ENCODE results near the gene OR2T11. TPM values are rescaled to one million over a fixed set of nuclear protein-coding genes. Genes with fewer than 3 reads are reported as not detected.
"Not testable (repeated sequence)": the region's sequence is repeated elsewhere in the genome, so short reads cannot be mapped to it uniquely, and the experiment has no call there.

The OR2T11 gene
- total RNA-seq, 1 experiment from 2014 or later, result not detected

- BruUV-seq (replicated peaks); DNase-seq; H3K9ac ChIP-seq (ENCODE audit: low read length); H3K4me3 ChIP-seq (ENCODE audit: low read length); H3K36me3 ChIP-seq (ENCODE audit: low read depth, low read length); H3K27ac ChIP-seq (ENCODE audit: low read length); H4K20me1 ChIP-seq (ENCODE audit: low read length); H3K79me2 ChIP-seq (ENCODE audit: low read length); intact Hi-C loops (cut with micrococcal nuclease); H3F3A ChIP-seq (ENCODE audit: low read length, unreplicated experiment); H3K4me1 ChIP-seq (ENCODE audit: insufficient read depth, low read length); H3K9me2 ChIP-seq (replicated peaks; ENCODE audit: low read length); H3K27me3 ChIP-seq (ENCODE audit: low read length); CTCF ChIA-PET; ATAC-seq; H2AFZ ChIP-seq (ENCODE audit: low read length); H3K9me3 ChIP-seq (ENCODE audit: low read length); POLR2A ChIA-PET (ENCODE audit: unreplicated experiment); H3K4me2 ChIP-seq (ENCODE audit: low read length): not testable (repeated sequence)
Observed at GRCh38 chr1:248640906-248641305, 6.0 kb upstream of the OR2T11 start.

GRCh38 chr1:248639652-248640051 is 4.8 kb upstream of the OR2T11 start:
- H3K79me2 ChIP-seq (ENCODE audit: low read length); POLR2A ChIA-PET (ENCODE audit: unreplicated experiment); intact Hi-C loops (cut with micrococcal nuclease); H3K9me2 ChIP-seq (replicated peaks; ENCODE audit: low read length); H3K27me3 ChIP-seq (ENCODE audit: low read length); H3K36me3 ChIP-seq (ENCODE audit: low read depth, low read length); H2AFZ ChIP-seq (ENCODE audit: low read length); H4K20me1 ChIP-seq (ENCODE audit: low read length); BruUV-seq (replicated peaks); H3K27ac ChIP-seq (ENCODE audit: low read length); H3K9me3 ChIP-seq (ENCODE audit: low read length); H3F3A ChIP-seq (ENCODE audit: low read length, unreplicated experiment); H3K4me3 ChIP-seq (ENCODE audit: low read length); DNase-seq; H3K4me2 ChIP-seq (ENCODE audit: low read length); ATAC-seq; H3K4me1 ChIP-seq (ENCODE audit: insufficient read depth, low read length); H3K9ac ChIP-seq (ENCODE audit: low read length); CTCF ChIA-PET: not testable (repeated sequence)

- BruUV-seq (replicated peaks); H3K79me2 ChIP-seq (ENCODE audit: low read length); POLR2A ChIA-PET (ENCODE audit: unreplicated experiment); H3K9me3 ChIP-seq (ENCODE audit: low read length); CTCF ChIA-PET; H3K9me2 ChIP-seq (replicated peaks; ENCODE audit: low read length); DNase-seq; H3K4me2 ChIP-seq (ENCODE audit: low read length); H3K36me3 ChIP-seq (ENCODE audit: low read depth, low read length); H3K9ac ChIP-seq (ENCODE audit: low read length); H3K27me3 ChIP-seq (ENCODE audit: low read length); H4K20me1 ChIP-seq (ENCODE audit: low read length); H2AFZ ChIP-seq (ENCODE audit: low read length); H3K4me1 ChIP-seq (ENCODE audit: insufficient read depth, low read length); H3K27ac ChIP-seq (ENCODE audit: low read length); H3K4me3 ChIP-seq (ENCODE audit: low read length); intact Hi-C loops (cut with micrococcal nuclease); H3F3A ChIP-seq (ENCODE audit: low read length, unreplicated experiment): not testable (repeated sequence)
- peak; percentile 97 for ATAC-seq
Observed at GRCh38 chr1:248636612-248637011, 1.7 kb upstream of the OR2T11 start.

- ATAC-seq, result peak; percentile 50; the same call in 1 of the 2 replicates
- intact Hi-C loops (cut with micrococcal nuclease), result no loop called here
Observed at GRCh38 chr1:248631354-248632008, 3.4 kb downstream of the OR2T11 start.

More at GRCh38 chr1:248631354-248632008, 3.4 kb downstream of the OR2T11 start:
- Histone ChIP-seq H3F3A (ENCODE audit: low read length, unreplicated experiment) (no peaks in the 10 kb centered on the region), H4K20me1 (ENCODE audit: low read length) (no peaks in the 10 kb centered on the region), H3K9me2 (replicated peaks; ENCODE audit: low read length) (no peaks in the 10 kb centered on the region), H3K9ac (ENCODE audit: low read length) (no peak overlapping the region), H2AFZ (ENCODE audit: low read length) (no peak overlapping the region), H3K4me3 (ENCODE audit: low read length) (no peak overlapping the region), H3K27ac (ENCODE audit: low read length) (no peak overlapping the region), H3K4me1 (ENCODE audit: insufficient read depth, low read length) (no peaks in the 10 kb centered on the region), H3K36me3 (ENCODE audit: low read depth, low read length) (no peaks in the 10 kb centered on the region), H3K4me2 (ENCODE audit: low read length) (no peak overlapping the region), H3K79me2 (ENCODE audit: low read length) (no peaks in the 10 kb centered on the region), H3K9me3 (ENCODE audit: low read length) (no peaks in the 10 kb centered on the region), H3K27me3 (ENCODE audit: low read length) (0 out of 2 replicates have a peak, but pooled peaks cover 1% of the 10 kb centered on the region)
- ChIA-PET POLR2A (ENCODE audit: unreplicated experiment) (no interaction called here), CTCF (no interaction called here)
- TF ChIP-seq EZH2phosphoT487 (IDR thresholded peaks at IDR 0.05; ENCODE audit: borderline replicate concordance, low read length) (no peak), EZH2 (IDR thresholded peaks at IDR 0.05; ENCODE audit: low read length, unreplicated experiment) (no peak), CTCF (conservative IDR thresholded peaks at IDR 0.05; ENCODE audit: low read depth, low read length) (no peak)
- BruUV-seq (replicated peaks), result no TSS peak
- peak; percentile 52 for DNase-seq
